Fibroblast of skin of right biceps (primary cell): ENCODE data around the gene KCTD21.
"Not testable (repeated sequence)": the region's sequence is repeated elsewhere in the genome, so short reads cannot be mapped to it uniquely, and the experiment has no call there.

Experiments used
- DNase-seq: peaks from one replicate; pipeline ENCODE4 v3.0.0-alpha.2; 2013

Gene KCTD21

DNA sequence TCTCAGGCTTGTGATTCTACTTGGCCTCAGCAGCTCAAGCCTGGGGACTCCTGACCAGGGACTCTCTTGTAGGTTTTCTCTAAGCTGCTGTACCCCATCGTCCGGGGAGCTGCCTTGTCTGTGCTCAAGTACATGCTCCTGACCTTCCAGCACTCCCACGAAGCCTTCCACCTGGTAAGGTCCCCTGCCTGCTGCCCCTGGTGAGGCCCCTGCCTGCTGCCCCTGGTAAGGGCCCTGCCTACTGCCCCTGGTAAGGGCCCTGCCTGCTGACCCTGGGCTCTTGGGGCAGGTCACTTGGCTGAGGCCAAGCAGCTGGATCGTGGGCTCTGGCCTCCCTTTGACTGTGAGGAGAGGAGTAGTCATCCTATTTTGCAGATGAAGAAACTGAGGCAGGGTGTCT lies 11.6 kb upstream of the KCTD21 start:
- no peak for DNase-seq

DNA sequence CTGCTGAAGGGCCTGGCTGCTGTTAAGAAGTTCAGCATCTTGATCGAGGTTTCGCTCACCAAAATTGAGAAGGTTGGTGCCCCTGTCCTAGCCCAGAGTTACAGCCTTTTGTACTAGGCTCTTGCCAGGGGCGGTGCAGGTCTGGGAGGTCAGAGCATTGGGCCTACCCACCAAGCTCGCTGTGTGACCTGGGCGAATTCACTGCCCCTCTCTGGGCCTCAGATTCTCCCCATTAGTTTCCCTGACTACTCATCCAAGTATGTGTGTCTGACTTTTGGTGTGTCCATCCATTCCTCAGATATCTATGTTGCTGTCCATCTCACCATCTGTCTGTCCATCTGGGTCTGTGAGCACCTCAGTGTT lies 11.2 kb upstream of the KCTD21 start:
- no peak for DNase-seq

DNA sequence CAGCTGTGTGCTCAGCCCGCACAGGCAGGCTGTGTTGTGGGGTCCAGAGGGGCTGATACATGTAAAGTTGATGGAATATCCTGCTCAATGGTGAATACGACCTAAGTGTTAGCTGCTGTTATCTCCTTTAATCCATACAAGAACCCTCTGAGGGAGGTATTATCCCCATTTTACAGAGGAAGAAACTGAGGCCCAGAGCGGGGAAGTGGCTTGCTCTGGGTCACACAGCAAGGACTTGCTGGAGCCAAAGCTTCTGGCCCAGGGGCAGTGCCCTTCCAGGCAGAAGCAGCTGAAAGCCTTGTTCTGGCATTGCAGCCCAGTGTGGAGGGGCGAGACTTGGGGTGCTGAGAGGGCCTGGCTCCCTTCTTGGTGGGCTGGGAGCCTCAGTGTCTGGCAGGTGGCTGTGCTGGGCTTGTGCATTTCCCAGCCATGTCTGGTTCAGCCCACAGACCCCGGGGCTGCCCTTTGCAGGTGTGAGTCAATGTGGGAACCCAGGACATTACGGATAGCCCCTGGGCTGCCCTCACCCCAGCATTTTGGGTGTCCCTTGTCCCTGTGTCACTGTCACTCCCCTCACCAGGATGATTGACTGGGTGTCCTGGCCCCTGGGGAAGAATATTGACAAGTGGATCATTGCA lies 10.7 kb upstream of the KCTD21 start:
- no peak for DNase-seq

DNA sequence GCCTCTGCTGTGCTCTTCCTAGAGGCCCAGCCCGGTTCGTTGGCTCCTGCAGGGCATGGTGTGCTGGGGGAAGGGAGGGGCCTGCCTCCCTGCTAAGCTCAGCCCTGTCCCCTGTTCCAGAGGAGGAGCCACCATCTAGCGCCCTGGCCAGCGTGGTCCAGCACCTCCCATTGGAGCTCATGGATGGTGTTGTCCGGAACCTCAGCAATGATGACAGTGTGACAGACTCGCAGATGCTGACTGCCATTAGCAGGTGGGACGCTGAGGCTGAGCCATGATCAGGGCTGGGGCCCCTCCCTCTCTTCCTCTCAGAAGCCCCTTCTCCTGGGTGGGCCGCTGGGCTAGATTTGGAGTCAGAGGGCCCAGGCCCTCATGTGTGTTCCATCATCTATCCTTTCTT lies 9.4 kb upstream of the KCTD21 start:
- DNase-seq = no peak

DNA sequence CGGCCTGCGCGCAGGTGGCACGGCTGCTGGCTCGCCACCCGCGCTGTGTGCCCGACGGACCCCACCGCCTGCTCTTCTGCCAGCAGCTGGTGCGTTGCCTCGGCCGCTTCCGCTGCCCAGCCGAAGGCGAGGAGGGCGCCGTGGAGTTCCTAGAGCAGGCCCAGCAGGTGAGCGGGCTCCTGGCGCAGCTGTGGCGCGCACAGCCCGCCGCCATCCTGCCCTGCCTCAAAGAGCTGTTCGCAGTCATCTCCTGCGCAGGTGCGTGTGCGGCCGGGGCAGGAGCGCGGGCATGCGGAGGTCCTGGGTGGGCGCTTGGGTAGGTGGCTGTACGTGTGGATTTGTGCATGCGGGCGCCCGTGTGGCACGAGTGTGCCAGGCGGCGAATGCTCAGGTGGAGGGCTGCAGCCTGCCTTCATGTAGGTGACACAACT lies 8.2 kb upstream of the KCTD21 start:
- no peak for DNase-seq

DNA sequence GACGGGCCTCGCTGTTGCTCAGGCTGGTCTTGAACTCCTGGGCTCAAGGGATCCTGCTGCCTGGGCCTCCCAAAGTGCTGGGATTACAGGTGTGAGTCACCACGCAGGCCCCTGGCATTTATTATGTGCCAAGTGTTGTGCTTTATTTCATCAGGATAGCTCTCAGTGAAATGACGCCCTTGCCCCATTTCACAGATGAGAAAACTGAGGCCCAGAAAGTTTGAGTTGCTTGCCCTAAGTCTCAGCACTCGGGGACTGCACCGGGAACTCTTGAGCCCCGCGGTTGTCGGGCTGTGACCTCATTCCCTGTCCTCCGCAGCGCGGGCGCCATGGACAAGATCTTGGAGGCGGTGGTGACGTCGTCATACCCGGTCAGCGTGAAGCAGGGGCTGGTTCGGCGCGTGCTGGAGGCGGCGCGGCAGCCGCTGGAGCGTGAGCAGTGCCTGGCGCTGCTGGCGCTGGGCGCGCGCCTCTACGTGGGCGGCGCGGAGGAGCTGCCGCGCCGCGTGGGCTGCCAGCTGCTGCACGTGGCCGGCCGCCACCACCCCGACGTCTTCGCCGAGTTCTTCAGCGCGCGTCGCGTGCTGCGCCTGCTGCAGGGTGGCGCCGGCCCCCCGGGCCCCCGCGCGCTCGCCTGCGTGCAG lies 7.6 kb upstream of the KCTD21 start:
- DNase-seq = peak; percentile 34

DNA sequence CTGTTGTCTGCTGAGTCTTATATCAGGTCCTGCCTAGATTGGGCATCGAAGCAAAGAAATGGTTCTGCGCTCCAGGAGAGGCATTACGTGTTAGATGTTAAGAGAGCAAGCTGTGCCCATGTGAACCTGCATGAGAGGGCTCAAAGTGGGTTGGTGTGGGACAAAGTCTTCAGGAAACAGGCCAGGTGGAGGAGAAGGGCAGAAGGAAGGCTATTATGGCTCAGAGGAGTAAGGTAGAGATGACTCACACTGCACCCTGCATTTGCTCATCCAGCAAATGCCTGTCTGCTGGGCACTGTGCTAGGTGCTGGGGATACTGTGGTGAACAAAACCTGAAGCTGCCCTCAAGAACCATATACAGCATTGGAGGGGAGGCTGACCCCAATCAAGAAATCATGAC lies 6.1 kb upstream of the KCTD21 start:
- no peak for DNase-seq

DNA sequence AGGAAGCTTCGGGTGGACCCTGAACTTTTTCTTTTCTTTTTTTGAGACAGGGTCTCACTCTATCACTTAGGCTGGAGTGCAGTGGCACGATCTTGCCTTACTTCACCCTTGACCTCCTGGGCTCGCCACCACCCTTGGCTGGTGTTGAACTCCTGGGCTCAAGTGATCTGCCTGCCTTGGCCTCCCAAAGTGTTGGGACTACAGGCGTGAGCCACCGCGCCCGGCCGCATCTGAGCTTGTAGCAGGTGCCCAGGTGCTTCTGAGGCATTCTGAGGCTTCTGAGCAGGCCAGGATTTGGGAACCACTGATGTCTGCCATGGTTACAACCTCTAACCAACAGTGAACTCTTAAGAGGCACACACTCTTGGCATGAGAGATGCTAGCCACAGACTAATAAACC lies 5.4 kb upstream of the KCTD21 start:
- no peak for DNase-seq

DNA sequence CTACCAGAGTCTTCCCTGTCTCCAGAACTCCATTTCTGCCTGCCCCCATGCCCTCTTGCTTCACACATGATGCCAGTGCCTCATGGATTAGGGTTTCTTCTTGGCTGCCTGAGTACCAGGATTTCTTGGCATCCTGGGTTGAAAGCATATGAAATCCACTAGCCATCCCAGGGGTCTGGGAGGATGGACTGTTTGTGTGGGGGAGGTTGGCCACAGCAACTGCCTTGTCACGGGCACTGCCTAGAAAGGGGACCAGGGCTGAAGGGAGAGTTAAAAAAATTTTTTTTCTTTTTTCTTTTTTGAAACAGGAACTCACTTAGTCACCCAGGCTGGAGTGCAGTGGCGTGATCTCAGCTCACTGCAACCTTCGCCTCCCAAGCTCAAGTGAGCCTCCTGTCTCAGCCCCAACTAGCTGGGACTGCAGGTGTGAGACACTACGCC lies 4.5 kb upstream of the KCTD21 start:
- DNase-seq = no peak

DNA sequence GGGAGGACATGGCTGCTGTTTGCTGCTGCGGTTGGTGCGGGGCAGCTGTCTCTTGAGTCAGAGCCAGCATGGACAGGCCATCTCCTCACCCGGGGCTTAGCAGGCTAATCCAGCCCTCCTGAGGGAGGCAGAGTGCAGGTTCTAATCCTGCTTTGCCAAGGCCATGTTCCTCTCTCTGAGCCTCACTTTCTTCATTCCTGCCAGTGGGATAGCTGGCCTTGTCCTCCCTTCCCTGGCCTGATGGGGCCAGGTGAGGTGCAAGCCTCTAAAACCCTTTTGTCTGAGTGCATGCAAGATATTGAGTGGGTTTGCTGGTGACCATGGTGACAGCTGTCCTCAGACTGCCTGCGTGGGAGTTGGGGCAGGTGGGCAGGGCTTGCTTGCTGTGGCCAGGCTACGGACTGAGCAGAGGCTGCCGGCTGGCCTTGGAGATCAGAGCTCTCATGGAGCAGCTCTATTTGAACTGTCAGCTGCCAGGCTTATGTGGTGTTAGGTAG lies 3.8 kb upstream of the KCTD21 start:
- DNase-seq = no peak

DNA sequence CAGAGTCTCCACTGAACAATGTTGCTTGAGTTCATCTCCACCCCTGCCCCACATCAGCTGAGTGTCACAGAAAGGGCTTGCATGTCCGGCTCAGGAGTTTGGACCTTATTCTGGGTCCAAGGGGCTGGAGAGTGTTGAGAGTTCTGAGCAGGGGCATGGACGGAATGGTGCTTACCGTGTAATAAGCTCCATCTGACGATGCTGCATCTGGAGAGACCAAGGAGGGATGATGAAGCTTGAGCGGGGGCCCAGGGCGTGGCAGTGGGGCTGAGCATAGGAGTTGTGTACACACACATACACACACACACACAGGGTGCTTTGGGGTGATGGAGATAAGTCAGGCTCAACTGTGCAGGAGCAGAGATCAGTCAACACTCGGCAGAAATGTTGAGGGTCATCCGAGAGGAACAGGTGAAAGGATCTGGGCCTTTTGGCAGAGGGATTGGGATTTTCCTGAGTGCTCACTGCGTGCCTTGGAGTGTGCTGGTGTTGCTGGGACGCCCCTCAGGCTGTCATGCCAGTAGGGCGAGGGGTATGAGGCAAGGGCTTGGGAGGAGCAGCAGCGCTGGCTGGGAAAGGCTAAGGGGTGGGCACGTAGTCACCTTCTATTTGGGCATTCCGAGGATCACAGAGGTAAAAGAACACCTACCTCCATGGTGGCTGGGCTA lies 2.6 kb upstream of the KCTD21 start:
- no peak for DNase-seq

DNA sequence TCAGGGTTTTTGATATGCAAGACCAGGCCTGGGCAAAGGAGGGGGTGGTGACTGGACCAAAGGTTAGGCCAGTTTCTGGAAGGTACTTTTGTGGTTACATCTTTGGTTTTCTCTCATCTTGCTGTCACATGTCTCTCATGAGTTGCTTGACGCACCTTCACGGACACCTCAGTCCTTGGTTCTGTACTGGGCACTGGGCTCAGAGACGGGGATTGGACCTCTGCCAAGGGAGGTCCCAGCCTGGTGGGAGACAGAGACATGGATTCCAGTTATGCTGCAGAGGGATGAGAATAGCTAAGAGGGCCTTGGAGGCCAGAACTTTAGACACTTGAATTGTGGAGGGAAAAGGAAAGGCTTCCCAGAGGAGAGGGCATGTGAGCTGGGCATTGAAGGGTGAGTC lies 1.9 kb upstream of the KCTD21 start:
- no peak for DNase-seq

DNA sequence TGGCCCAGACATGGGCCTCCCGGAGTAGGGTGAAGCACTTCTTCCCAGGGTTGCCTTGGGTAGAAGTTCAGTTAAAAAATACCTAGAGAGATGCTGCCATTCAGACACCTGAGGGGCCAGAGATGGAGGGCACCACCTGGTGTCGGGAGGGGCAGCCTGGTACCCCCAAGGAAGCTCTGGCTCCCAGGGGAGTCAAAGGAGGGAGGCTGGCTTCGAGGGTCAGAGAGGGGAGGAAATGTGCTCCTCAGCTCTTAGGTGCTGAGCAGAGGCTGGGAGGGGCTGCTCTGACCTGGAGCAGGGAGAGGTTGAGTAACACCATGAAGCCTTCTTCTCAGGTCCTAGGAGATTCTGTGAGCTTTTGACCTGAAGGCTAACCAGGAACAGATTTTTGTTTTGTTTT lies 1.4 kb upstream of the KCTD21 start:
- DNase-seq = no peak

DNA sequence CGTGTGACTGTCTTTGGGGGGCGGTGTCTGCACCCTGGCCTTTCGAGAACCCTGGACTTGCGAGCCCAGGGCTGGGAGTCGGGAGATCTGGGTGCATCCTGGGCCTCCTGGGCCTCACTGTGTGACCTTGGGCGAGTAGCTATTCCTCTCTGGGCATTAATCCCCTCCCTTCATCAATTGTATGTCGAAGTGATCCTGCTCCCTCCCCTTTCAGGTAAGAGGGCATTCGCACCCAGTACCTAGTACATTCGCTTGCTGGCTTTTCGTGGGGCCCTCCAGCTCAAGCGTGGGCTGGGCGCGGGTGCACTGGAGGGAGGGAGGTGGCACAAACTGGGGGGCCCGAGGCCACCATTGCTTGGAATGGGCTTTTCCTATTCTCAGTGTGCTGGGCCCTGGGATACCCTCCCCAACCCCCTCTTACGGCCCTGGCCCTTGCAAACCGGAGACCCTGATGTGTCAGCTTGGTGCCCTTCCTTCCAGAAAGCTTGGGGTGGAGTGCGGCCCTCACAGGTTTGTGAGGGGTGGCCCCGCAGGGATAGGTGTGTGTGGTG lies 823 bp upstream of the KCTD21 start:
- no peak for DNase-seq

DNA sequence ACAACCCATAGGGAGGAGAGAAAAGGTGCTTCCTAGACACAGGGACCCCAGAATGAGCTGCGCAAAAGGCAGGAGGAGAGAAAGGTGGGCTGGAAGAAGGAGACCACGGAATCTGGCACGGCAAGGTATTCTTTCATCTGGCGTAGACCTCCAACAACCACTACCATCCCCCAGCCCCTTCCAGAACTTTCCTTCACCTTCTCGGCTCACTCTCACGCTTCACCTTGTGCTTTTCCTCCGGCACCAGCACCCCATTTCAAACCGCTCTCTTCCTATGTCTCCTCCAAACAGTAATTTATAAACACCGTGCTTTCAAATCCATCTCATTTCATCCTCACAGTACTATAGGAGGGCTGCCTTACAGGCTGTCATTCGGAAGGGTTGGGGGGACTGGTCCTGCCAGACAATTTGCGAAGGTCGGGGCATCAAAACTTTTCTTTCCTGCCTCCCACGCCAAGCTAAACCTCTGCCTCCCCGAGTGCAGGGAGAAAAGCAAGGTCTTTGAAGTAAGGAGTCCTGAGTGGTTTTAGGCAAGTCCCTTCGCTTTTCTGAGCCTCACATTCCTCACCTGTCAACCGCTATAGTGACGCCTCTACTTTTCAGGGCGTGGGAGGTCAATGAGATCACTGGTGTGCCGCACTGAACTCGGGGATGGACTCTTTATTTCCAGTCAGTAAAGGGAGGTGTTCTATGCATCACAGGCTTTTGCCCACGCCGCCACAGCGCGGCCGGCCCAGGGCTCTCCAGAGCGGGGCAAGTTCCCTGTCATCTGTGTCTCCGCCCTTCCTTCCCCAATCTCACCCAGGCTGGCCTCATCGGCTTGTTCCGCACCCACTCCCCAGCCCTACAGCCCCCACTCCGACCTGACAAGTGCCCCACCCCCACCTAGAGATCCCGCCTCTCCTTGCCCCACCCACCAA lies 800 bp downstream of the KCTD21 start:
- no peak for DNase-seq

DNA sequence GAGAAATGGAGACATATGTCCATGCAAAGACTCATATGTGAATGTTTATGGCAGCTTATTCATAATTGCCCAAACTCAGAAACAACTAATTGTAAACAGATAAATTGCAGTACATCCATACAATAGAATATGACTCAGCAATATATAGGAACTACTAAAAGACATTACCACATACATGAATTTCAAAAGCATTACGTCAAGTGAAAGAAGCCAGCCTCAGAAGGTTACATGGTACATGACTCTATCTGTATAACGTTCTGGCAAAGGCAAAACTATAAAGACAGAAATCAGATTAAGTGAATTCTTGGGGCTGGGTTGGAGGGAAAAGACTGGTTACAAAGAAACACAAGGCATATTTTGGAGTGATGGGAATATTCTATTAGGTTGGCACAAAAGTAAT lies 7.2 kb downstream of the KCTD21 start:
- DNase-seq = peak; percentile 71

DNA sequence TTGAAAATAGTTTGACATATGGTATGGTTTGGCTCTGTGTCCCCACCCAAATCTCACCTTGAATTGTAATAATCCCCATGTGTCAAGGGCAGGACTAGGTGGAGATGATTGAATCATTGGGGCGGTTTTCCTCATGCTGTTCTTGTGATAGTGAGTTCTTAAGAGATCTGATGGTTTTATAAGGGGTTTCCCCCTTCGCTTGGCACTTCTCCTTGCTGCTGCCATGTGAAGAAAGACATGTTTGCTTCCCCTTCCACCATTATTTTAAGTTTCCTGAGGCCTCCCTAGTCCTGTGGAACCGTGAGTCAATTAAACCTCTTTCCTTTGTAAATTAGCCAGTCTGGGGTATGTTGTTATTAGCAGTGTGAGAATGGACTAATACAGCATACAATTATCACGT lies 7.7 kb downstream of the KCTD21 start:
- no peak for DNase-seq

DNA sequence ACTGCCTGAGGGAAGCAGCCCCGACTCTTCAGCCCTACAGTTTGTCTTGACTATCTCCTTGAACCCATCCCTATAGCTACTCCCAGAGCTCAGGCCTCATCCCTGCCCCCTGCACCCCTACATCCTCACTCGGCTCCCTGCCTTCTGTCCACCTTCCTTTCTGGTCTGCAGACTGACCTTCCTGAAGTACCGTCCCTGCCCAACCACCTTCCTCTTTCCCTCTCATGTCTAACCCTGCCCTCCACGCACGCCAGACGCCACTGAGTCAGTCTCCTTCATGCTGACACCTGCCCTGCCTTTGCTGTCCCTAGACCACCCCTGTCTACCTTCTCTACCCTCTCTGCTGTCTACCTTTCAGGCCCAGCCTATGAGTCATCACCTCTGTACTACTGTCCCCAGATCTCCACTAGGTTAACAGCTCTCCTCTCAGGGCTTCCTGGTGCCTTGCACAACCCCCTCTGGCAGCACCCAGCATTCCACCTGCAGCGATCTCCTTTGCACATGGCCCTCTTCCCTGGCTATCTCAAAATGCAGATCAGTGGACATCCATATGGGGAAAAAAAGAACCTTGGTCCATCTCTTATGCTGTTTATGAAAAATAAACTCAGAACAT lies 8.9 kb downstream of the KCTD21 start:
- DNase-seq = no peak

DNA sequence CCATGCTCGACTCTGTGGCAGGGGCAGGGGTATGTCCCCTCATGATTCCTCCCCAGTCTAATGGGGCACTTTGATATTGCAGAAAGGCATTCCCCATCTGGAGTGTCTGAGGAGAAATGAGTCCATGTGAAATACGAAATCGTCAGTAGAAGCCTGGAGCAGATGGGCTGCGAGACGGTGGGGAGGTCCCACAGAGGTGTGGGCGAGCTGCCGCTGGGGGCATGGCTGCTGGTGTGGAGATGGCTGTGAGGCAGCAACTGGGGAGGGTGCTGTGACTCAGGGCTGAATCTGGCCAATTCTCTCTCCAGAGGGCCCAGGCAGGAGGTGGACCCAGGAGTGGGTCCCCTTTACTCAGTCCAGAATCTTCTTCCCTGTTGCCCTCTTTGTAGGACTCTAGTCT lies 11.2 kb downstream of the KCTD21 start:
- no peak for DNase-seq

DNA sequence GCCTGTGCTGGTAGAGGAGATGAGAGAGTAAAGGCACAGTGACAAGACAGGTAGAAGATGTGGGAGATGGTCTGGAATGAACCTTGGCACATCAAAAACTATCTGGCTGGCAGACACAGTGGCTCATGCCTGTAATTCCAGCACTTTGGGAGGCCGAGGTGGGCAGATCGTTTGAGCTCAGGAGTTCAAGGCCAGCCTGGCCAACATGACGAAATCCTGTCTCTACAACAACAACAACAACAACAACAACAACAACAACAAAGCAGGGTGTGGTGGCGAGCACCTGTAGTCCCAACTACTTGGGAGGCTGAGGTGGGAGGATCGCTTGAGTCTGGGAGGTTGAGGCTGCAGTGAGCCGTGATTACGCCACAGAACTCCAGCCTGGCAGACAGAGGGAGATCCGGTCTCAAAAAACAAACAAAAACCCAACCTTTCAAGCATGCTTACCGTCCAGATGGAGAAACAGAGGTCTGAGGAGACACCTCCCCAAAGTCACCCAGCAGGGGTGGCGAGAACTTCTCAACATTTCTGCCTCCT lies 11.8 kb downstream of the KCTD21 start:
- no peak for DNase-seq

DNA sequence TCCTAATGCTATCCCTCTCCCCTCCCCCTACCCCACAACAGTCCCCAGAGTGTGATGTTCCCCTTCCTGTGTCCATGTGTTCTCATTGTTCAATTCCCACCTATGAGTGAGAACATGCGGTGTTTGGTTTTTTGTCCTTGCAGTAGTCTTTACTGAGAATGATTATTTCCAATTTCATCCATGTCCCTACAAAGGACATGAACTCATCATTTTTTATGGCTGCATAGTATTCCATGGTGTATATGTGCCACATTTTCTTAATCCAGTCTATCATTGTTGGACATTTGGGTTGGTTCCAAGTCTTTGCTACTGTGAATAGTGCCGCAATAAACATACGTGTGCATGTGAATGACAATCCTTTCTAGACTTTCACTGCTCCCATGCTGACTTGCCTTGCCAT lies 12.6 kb downstream of the KCTD21 start:
- DNase-seq = not testable (repeated sequence)

DNA sequence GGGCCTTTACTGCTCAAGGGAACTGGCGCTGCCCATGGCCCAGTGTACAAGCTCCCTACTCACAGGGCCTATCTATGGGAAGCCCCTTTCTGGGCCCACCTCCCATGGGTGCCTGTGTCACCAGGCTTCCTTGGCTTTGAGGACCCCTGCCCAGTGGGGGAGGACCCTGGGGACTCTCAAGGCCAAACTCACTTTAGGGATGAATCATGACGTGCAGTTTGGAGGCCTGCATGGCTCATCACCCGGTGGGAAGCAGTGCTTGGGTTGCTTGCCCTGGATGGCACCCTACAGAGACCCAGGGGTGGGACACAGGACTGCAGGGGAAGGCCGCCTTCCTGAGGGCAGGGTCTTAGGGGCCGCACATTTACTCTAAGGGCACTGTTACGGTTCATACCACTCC lies 16.5 kb downstream of the KCTD21 start:
- no peak for DNase-seq
